Kidney epithelial cell (primary cell): ENCODE data around the gene ARHGEF12. TPM values are rescaled to one million over a fixed set of nuclear protein-coding genes. Genes with fewer than 3 reads are reported as not detected.
A peak's percentile ranks its signal among the peaks of the same experiment; 100 is the strongest.

Experiments
- DNase-seq: peaks from one replicate; pipeline ENCODE4 v3.0.0-alpha.2; 2010; ENCODE audit warnings: low read depth
- H3K27me3 ChIP-seq: 2 replicates; pipeline ENCODE4 v1.6.0; 2011; ENCODE audit warnings: low read length; ENCODE audit not compliant: control insufficient read depth, insufficient read depth
- H3K36me3 ChIP-seq: 2 replicates; pipeline ENCODE4 v1.5.1; 2011; ENCODE audit warnings: low read length; ENCODE audit not compliant: control insufficient read depth, insufficient read depth
- H3K4me3 ChIP-seq: 2 replicates; pipeline ENCODE4 v1.5.1; 2011; ENCODE audit warnings: low read depth, mild to moderate bottlenecking, control low read depth, low read length
- total RNA-seq: library from RNA; depleted of rRNA; stranded (reverse); fragments of >200 nt; gene quantifications from 2 replicates; pipeline ENCODE4 v1.2.3, GENCODE V29; 2015
- TF ChIP-seq, protein P1 (sequence below): IDR thresholded peaks from 2 replicates; pipeline ENCODE4 v1.5.1; 2011; ENCODE audit warnings: mild to moderate bottlenecking, moderate library complexity, low read length, control low read depth, inconsistent platforms; ENCODE audit not compliant: insufficient read depth, poor library complexity, severe bottlenecking

The ARHGEF12 gene
- total RNA-seq, 1 donor from 2014 or later = 54.7 TPM

DNA sequence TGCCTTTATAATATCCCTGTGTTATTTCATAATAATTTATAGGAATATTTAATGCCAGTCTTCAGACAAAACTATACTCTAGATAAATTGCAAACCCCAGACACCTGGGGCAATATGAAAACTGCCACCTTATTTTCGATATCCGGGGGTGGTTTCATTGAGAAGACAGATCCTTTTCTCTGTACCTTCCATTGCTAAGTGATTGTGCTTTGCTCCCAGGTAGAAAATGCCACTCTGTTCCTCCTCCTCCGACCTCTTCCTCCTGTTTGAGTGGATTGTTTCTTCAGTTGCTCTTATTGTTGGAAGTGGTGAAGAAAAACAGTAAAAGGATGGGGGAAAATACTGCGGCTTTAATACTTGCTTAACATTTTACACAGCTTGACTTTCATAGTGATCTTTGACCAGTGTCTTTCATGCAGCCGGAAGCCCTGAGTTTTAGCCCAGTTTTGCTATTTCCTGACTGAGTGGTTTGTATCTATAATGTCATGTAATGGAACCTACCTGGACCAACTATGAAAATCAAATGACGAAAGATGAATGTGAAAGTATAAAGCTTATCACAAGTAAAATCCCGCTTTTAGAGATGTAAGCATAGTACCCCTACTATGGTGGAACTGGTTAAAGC is 169.7 kb downstream of the ARHGEF12 start:
- DNase-seq = no peak
- TF ChIP-seq, protein P1, sequence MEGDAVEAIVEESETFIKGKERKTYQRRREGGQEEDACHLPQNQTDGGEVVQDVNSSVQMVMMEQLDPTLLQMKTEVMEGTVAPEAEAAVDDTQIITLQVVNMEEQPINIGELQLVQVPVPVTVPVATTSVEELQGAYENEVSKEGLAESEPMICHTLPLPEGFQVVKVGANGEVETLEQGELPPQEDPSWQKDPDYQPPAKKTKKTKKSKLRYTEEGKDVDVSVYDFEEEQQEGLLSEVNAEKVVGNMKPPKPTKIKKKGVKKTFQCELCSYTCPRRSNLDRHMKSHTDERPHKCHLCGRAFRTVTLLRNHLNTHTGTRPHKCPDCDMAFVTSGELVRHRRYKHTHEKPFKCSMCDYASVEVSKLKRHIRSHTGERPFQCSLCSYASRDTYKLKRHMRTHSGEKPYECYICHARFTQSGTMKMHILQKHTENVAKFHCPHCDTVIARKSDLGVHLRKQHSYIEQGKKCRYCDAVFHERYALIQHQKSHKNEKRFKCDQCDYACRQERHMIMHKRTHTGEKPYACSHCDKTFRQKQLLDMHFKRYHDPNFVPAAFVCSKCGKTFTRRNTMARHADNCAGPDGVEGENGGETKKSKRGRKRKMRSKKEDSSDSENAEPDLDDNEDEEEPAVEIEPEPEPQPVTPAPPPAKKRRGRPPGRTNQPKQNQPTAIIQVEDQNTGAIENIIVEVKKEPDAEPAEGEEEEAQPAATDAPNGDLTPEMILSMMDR = no peak
- Histone ChIP-seq H3K36me3 (no peaks in the 10 kb centered on the region), H3K4me3 (no peak overlapping the region), H3K27me3 (peaks cover 4% of the 10 kb centered on the region)

DNA sequence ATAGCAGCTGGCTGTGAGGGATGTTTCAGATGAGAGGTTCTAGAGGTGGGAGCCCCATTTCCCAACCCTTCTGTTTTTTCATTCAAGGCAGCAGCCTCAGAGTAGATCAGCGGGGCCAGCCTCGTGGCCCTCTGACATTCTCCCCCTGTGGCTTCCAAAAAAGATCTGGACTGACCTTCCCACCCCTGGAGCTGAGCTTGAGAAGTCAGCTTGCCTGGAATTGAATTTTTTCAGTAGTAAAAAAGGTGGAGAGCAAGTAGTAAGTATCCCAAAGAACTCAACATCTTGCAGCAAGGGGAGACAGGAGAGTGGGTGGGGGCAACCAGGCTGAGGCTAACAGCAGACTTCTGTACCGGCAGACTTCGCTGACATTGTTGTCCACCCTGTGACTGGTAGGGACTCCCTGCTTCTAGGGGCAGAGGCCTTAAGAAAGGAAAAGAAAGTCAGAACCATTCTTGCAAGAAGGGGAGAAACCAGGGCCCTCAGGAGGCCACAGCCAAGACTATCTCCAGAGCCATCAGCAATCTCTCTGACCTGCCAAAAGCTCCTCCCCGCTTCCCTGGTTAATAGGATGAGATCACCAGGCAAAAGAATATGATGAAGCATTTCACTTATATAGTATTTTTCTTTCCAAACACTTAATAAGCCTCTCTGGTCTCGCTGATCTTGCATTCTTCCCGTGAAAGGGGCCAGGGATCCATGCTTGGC is 173.3 kb downstream of the ARHGEF12 start:
- TF ChIP-seq, protein P1 = no peak
- H3K36me3 ChIP-seq = no peaks in the 10 kb centered on the region
- no peak overlapping the region for H3K4me3 ChIP-seq
- DNase-seq = no peak
- peaks cover 26% of the 10 kb centered on the region for H3K27me3 ChIP-seq

DNA sequence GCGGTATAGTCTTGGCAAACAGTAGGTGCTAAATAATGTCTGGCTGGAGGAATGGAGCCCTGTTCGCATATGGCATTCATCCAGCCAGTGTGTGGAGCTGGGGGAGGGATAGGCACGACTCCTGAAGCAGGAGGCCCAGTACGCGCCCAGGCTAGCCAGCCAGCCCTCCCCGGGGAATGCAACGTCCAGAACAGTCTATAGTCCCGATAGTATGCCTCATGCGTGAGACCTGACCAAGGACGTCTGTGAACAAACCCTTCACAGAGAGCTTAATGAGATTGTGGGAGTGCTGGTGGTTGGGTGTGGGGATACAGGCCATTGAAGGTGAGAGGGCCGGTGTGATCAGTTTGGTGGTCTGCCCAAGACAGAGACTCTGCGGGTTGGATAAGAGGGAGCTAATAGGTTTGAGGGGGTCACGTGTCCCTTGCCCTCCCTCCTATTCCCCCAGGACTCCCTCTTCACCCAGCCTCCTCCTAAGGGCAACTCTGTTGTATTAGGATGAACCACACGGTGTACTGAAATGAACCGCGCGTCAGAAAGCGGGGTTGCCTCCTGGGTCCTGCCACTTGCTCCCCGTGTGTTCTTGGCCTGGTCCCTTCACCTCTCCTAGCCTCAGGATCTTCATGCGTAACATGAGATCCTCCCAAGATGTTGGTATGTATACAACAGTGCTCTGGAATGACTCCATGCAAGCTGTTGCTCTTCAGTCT is 174.3 kb downstream of the ARHGEF12 start:
- Histone ChIP-seq H3K4me3 (no peak overlapping the region), H3K36me3 (no peaks in the 10 kb centered on the region), H3K27me3 (peaks cover 26% of the 10 kb centered on the region)
- no peak for DNase-seq
- TF ChIP-seq, protein P1 = no peak

DNA sequence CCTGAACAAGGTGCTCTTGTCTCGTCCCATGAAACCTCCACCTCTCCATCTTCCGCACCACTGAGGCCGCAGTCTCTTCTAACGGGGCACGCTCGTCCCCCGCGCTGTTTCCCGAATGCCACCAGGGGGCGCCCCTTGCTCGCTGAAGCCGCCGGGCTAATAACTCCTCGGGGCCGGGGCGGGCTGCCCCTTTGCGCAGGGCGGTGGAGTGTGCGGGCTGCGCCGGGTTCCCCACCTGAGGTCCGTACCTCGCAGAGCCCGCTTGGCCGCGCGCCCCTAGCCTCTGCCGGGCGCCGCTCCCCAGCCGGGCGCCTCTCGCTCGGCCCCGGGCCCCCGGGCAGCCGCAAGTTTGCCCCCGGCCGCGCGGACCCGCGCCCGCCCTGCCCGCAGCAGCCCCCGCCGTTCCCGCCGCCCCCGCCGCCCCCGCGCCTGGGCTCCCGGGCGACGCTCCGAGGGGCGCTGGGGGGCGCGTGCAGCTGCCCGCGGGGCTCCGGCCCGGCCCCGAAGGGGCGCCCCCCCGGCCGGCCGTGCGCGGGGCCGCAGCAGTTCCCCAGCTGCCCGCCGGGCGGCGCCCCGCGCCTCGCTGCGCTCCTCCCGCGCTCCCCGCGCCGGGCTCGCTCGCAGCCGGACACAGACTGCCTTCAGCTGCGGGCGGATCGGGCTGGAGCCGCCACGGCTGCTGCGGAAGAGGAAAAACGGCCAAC is 175.1 kb downstream of the ARHGEF12 start, which contains the start of gene GRIK4:
Gene GRIK4, plus strand, starts transcription at position 633 of the 704 bp plus-strand sequence. CDS start 148,571 bp downstream, outside the sequence.
- peak within 1 kb of the TSS; percentile 34 for H3K4me3 ChIP-seq
- H3K36me3 ChIP-seq = no peaks in the 10 kb centered on the region
- peaks cover 26% of the 10 kb centered on the region for H3K27me3 ChIP-seq
- no peak for DNase-seq
- TF ChIP-seq, protein P1 = peak; percentile 93

DNA sequence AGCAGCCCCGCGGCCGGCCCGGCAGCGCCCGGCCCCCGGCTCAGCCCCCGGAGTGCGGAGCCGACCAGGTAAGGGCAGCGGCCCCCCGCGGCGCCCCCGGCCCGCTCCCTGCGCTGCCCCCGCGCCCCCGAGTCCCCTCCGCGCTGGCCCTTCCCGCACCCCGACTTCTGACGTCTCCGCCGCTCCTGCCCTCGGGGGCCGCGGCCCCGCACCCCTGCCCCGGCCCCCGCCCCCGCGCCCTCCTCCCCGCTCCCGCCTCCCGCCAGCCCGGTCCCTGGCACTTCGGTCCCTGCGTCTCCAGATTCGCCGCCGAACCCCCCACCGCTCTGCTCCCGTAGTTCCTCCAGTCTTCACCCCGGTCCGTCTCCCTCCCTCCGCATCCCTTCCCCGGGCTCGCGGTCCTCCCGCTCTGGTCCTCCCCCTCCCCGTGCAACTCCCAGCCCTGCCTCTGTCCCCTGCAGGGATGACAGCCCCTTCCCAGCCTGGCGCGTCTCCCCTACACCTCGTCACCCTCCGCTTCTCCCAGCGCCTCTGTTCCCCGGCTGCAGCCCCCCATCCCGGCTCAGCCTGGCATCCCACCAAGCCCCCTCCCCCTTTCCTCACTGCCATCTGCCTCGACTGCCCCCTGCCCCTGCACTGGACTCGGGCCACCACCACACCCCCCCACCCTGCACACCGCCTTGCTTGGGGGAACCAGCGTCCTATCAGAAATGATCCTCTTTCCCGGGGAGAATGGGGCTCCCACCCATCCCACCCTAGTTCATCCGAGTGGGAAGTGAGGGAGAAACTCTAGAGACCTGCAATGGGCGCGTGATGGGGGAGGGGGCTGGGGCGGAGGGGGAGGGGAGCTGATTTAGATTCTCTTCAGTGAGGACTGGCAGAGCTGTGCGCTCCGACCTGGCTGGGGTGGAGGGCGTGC is 175.9 kb downstream of the ARHGEF12 start:
- TF ChIP-seq, protein P1 = no peak
- H3K36me3 ChIP-seq = no peaks in the 10 kb centered on the region
- peak overlapping the region; percentile 11 for H3K4me3 ChIP-seq
- no peak for DNase-seq
- H3K27me3 ChIP-seq = peaks cover 31% of the 10 kb centered on the region
